Suprapubic skin (tissue), 4 donors: Measurements from ENCODE around the gene IL12B. TPM values are rescaled to one million over a fixed set of nuclear protein-coding genes. Genes with fewer than 3 reads are reported as not detected.

Source experiments
- DNase-seq, 2 donors: peaks; one replicate each; pipeline ENCODE4 v3.0.0-alpha.2; 2019; ENCODE audit warnings: low spot score in 2 of 2
- H3K27ac ChIP-seq: fragments of 200-600 bp; sonication (generic); one replicate; pipeline ENCODE4 v1.5.1; 2019
- H3K27me3 ChIP-seq: fragments of 200-600 bp; sonication (generic); one replicate; pipeline ENCODE4 v1.5.1; 2019
- H3K36me3 ChIP-seq: fragments of 200-600 bp; sonication (generic); one replicate; pipeline ENCODE4 v1.5.1; 2019
- H3K4me1 ChIP-seq: fragments of 200-600 bp; sonication (generic); one replicate; pipeline ENCODE4 v1.5.1; 2019
- H3K4me3 ChIP-seq: fragments of 200-600 bp; sonication (generic); one replicate; pipeline ENCODE4 v1.5.1; 2019; ENCODE audit warnings: mild to moderate bottlenecking
- H3K9me3 ChIP-seq: fragments of 200-600 bp; sonication (generic); one replicate; pipeline ENCODE4 v1.5.1; 2019
- EP300 ChIP-seq: sonication (generic); formaldehyde crosslinking; IDR thresholded peaks from one replicate; pipeline ENCODE4 v1.6.1; 2017; ENCODE audit warnings: antibody characterized with exemption
- POLR2A ChIP-seq, 2 donors: fragments of 450-650 bp; IDR thresholded peaks; one replicate each; pipeline ENCODE4 v1.6.1; 2017; ENCODE audit warnings: antibody characterized with exemption in 2 of 2, mild to moderate bottlenecking in 2 of 2, moderate library complexity in 2 of 2
- POLR2AphosphoS5 ChIP-seq, 3 donors: sonication (generic); formaldehyde crosslinking; IDR thresholded peaks; one replicate each; pipeline ENCODE4 v1.6.1; 2017; ENCODE audit warnings: antibody characterized with exemption in 3 of 3
- WGBS: methylation state at CpG from one replicate; pipeline ENCODE4 v1.1.5; 2018; 5-methylcytosine and 5-hydroxymethylcytosine counted together
- total RNA-seq, 4 donors: library from RNA; depleted of rRNA; stranded (reverse); fragments of >200 nt; gene quantifications; one replicate each; pipeline ENCODE4 v1.1.0, GENCODE V29; 2016
- TF ChIP-seq, protein P1 (sequence below), 2 donors: fragments of 200-600 bp in 1 of 2; fragments of 450-650 bp in 1 of 2; sonication (generic) in 1 of 2; IDR thresholded peaks; one replicate each; pipeline ENCODE4 v1.5.1; 2016 to 2019; ENCODE audit warnings: antibody characterized with exemption in 2 of 2, mild to moderate bottlenecking in 1 of 2, moderate library complexity in 1 of 2

Gene IL12B
- total RNA-seq, 4 donors from 2014 or later, result not detected

DNA sequence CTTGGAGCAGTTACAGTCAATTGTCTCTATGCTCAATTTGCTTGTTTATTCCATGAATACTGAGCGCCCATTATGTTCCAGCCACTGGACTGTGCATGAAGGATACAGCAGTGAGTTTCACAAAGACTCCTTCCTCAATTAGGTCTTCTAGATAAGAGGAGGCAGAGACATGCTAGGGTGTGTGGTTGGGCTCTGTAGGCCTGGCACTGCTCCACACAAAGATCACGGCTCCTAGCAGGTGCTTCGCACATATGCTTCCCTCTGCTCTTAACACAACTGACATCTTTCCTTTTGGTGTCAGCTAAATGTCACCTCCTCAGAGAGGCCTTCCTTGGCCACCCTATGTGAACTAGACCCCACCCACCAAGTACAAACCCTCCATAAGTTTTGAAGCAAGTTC, 10.9 kb downstream of the IL12B start:
- no peak overlapping the region for H3K4me3 ChIP-seq
- H3K27ac ChIP-seq, result no peak overlapping the region
- H3K27me3 ChIP-seq, result no peaks in the 10 kb centered on the region
- no peaks in the 10 kb centered on the region for H3K4me1 ChIP-seq
- no peaks in the 10 kb centered on the region for H3K9me3 ChIP-seq
- 77% methylated on average over 3 of the region's 3 CpGs for WGBS
- DNase-seq, result no peak
- no peaks in the 10 kb centered on the region for H3K36me3 ChIP-seq
- TF ChIP-seq, protein P1, sequence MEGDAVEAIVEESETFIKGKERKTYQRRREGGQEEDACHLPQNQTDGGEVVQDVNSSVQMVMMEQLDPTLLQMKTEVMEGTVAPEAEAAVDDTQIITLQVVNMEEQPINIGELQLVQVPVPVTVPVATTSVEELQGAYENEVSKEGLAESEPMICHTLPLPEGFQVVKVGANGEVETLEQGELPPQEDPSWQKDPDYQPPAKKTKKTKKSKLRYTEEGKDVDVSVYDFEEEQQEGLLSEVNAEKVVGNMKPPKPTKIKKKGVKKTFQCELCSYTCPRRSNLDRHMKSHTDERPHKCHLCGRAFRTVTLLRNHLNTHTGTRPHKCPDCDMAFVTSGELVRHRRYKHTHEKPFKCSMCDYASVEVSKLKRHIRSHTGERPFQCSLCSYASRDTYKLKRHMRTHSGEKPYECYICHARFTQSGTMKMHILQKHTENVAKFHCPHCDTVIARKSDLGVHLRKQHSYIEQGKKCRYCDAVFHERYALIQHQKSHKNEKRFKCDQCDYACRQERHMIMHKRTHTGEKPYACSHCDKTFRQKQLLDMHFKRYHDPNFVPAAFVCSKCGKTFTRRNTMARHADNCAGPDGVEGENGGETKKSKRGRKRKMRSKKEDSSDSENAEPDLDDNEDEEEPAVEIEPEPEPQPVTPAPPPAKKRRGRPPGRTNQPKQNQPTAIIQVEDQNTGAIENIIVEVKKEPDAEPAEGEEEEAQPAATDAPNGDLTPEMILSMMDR (IDR thresholded peaks at IDR 0.05), result no peak

DNA sequence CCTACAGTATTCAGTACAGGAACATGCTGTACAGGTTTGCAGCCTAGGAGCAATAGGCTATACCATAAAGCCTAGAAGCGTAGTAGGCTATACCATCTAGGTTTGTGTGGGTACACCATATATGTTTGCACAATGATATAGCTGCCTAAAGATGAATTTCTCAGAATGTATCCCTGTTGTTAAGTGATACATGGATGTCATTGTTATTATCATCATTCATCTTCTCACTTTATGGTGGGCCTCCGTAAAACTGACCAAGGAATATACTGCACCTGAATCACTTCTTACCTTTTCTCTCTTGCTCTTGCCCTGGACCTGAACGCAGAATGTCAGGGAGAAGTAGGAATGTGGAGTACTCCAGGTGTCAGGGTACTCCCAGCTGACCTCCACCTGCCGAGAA, 11.8 kb downstream of the IL12B start:
- no peak for DNase-seq
- WGBS, result 87% methylated on average over 4 of the region's 4 CpGs
- no peak for TF ChIP-seq POLR2A (IDR thresholded peaks at IDR 0.05)
- TF ChIP-seq, protein P1 (IDR thresholded peaks at IDR 0.05), result no peak
- TF ChIP-seq POLR2AphosphoS5 (IDR thresholded peaks at IDR 0.05), result no peak
- TF ChIP-seq EP300, result no peak
- no peaks in the 10 kb centered on the region for H3K36me3 ChIP-seq
- no peaks in the 10 kb centered on the region for H3K4me1 ChIP-seq
- H3K27ac ChIP-seq, result no peak overlapping the region
- H3K9me3 ChIP-seq, result no peaks in the 10 kb centered on the region
- no peak overlapping the region for H3K4me3 ChIP-seq
- H3K27me3 ChIP-seq, result no peaks in the 10 kb centered on the region

DNA sequence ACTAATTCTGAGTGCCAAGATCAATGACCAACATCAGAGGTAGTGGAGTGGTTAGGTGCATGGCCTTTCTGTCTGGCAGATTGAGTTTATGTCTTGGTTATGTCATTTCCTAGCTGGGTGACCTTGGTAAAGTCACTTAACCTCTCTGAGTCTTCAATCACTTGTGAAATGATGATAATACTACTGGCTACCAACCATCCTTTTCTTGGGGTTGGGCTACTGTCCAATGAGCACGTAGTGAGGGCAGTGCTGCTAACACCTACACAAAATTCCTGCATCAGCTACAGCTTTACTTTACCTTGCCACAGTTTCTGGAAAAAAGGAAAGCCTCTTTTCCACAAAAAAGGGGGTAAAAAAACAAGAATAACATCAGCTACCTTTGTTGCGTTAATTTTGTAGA, 12.4 kb downstream of the IL12B start:
- Histone ChIP-seq H3K27me3 (no peaks in the 10 kb centered on the region), H3K4me1 (no peaks in the 10 kb centered on the region), H3K4me3 (no peak overlapping the region), H3K27ac (no peak overlapping the region), H3K9me3 (no peaks in the 10 kb centered on the region), H3K36me3 (no peaks in the 10 kb centered on the region)
- 62% methylated on average over 2 of the region's 2 CpGs for WGBS
- TF ChIP-seq, protein P1 (IDR thresholded peaks at IDR 0.05), result no peak
- TF ChIP-seq EP300, result no peak
- no peak for TF ChIP-seq POLR2A (IDR thresholded peaks at IDR 0.05)
- TF ChIP-seq POLR2AphosphoS5 (IDR thresholded peaks at IDR 0.05), result no peak
- no peak for DNase-seq

DNA sequence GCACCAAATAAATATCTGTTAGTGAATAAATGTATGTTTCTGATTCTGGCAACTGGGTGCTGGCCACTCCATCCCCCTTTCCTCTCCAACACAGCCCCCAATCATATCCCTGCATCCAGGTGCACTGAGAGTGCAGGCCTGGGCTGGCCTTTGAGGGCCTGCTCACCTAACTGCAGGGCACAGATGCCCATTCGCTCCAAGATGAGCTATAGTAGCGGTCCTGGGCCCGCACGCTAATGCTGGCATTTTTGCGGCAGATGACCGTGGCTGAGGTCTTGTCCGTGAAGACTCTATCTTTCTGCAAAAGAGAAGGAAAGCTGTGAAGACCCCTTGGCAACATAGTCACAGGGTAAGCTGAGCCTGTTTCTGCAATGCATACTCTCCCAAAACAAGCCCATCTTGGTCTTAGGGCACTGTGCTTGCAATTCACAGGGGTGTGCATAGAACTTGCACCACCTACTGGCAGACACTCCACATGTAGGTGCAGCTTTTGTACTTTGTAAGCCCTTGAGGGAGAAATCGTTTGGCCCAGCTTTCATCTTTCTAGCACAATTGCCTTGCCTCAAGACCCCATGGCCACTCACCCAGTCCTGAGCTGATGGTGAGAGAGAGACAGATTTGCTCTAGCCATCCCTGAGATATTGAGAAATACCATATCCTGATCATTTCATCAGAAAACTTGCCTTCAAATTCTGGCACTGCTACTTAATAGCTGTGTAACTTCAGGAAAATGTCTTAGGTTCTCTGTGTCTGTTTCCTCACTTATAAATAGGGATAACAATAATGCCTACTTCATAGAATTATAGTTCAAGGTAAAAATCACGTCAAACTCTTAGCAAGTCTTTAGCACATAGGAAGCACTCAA, 13.5 kb downstream of the IL12B start:
- Histone ChIP-seq H3K4me3 (no peak overlapping the region), H3K9me3 (no peaks in the 10 kb centered on the region), H3K27me3 (peaks cover 5% of the 10 kb centered on the region), H3K4me1 (no peaks in the 10 kb centered on the region), H3K27ac (no peak overlapping the region), H3K36me3 (no peaks in the 10 kb centered on the region)
- TF ChIP-seq EP300, result no peak
- TF ChIP-seq, protein P1 (IDR thresholded peaks at IDR 0.05), result peak; percentile 2 to 42
- TF ChIP-seq POLR2AphosphoS5 (IDR thresholded peaks at IDR 0.05), result no peak
- TF ChIP-seq POLR2A (IDR thresholded peaks at IDR 0.05), result no peak
- no peak for DNase-seq
- 82% methylated on average over 9 of the region's 9 CpGs for WGBS

DNA sequence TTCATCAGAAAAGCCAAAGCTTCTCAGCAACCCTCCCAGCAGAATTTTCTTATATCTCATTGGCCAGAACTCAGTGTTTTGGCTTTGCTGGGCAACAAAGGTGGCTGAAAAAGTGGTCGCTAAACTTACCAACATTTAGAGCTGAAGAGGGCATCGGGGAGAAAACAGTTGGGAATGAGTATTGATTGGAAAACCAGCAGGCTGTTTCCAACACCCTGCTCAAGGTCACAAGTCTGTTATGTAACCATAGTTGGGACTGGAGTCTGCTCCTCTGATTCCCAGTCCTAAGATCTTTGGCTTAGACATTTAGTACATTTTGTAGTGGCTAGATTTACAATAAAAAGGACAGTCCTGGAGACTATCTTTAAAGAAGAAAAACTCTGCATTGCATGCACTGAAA, 17.1 kb downstream of the IL12B start:
- no peak for DNase-seq
- 93% methylated on average over 2 of the region's 2 CpGs for WGBS
- TF ChIP-seq, protein P1 (IDR thresholded peaks at IDR 0.05), result no peak
- TF ChIP-seq POLR2AphosphoS5 (IDR thresholded peaks at IDR 0.05) (no peak), EP300 (no peak), POLR2A (IDR thresholded peaks at IDR 0.05) (no peak)
- Histone ChIP-seq H3K9me3 (no peaks in the 10 kb centered on the region), H3K4me3 (no peak overlapping the region), H3K27ac (no peak overlapping the region), H3K4me1 (peaks cover 5% of the 10 kb centered on the region), H3K36me3 (no peaks in the 10 kb centered on the region), H3K27me3 (peaks cover 5% of the 10 kb centered on the region)
